Epidermal melanocyte (primary cell): ENCODE data around the gene GRAMD1B.
"Not testable (repeated sequence)": the region's sequence is repeated elsewhere in the genome, so short reads cannot be mapped to it uniquely, and the experiment has no call there.

Experiments used
- DNase-seq: peaks from one replicate; pipeline ENCODE4 v3.0.0; 2011; ENCODE audit warnings: low spot score; ENCODE audit not compliant: insufficient read length

GRAMD1B gene

DNA sequence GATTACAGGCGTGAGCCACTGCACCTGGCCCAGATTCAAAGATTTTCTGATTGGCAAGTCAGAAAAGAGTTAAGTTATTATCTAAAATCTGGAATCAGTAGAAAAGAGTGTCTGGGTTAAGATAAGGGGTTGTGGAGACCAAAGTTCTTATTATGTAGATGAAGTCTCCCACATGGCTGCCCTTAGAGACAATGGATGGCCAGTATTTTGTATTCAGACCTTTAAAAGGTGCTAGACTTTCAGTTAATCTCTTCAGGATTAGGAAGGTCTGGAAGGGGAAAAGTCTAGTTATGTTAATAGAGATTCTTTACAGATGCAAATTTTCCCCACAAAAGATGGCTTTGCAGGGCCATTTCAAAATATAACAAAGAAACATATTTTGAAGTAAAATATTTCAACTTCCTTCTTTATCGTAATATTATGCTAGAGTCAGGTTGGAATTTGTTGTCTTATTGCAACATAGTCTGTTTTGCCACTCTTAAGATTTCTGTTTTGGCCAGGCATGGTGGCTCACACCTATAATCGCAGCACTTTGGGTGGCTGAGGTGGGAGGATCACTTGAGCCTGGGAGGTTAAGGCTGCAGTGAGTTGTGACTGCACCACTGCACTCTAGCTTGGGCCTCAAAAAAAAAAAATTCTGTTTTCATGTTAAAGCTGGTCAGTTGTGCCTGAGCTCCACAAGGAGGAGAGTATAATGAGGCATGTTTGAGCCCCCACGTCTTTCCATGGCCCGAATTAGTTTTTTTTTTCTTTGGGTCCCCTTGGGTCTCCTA is 14.0 kb downstream of the GRAMD1B start:
- no peak for DNase-seq

DNA sequence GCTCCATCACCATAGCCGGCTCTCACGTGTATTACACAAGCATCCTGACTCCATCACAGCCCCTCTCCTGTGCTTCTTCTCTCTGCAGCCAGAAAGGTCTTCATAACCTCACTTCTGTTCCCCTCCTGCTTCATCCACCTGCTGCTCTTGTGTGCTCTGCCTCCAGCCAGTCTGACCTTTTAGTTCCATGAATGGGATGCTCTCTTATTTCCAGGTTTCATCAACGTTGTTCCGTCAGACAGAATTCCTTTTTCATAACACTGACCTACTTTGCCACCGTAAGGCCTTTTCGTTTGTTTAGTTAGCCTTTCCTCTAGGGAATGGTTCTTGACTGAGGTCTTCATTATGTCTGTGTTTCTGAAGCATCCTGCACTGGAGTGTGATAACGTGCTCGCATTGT is 18.8 kb downstream of the GRAMD1B start:
- DNase-seq: no peak

DNA sequence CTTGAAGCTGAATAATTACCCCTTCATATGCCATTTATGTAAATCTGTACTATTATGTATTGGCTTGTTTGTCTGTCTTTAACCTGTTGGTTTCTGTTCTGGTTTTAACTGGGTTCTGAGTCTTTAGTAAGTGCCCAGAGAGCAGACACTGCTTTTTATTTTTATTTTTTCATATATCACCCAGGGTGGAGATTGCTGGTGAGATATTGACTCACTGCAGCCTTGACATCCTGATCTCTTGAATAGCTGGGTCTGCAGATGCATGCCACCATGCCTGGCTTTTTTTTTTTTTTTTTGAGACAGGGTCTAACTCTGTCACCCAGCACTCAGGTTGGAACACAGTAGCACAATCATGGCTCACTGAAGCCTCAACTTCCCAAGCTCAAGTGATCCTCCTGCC is 19.4 kb downstream of the GRAMD1B start:
- DNase-seq: no peak

DNA sequence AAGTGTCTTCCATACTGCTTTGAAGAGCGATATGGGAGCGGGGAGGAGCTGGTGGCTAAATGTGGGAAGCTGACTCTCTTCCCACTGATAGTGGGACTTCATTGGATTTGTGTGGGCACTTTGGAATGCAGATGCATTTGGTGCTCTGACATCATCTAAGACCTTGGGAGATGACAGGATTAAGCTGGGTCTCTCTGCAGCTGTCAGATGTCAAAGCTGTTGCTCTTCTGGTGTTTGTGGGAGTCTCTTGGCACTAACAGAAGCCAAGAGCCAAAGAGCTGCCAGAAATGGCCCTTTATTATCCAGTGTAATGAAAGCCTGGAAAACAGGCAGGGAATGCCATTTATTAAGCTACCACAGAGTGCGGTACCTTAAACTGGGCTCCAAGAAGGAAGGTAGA is 20.6 kb downstream of the GRAMD1B start:
- no peak for DNase-seq

DNA sequence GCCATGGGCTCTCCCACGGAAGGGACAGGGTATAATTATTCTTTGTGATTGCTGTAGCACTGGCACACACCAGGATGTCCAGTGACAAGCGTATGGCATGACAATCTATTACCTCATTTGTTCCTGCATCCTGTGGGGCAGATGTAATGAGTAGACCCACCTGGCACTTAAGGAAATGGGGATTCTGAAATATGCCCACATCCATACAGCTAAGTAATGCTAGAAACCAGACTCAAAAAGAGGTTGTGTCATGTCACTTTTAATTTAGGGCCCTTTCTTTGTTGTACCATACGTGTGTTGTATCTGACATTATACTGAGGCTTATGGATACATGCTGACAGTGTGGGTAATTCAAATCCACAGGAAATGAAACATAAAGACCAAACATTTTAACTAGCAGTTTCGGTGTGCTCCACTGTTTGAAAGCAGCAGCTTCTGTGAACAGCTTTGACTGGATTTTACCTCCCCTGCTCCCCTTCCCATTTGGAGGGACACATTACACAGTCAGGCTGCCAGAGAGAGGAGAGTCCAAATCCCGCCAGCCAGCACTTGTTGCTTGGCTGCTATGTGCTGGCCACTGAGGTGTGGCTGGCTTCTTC is 21.2 kb downstream of the GRAMD1B start:
- DNase-seq: no peak

DNA sequence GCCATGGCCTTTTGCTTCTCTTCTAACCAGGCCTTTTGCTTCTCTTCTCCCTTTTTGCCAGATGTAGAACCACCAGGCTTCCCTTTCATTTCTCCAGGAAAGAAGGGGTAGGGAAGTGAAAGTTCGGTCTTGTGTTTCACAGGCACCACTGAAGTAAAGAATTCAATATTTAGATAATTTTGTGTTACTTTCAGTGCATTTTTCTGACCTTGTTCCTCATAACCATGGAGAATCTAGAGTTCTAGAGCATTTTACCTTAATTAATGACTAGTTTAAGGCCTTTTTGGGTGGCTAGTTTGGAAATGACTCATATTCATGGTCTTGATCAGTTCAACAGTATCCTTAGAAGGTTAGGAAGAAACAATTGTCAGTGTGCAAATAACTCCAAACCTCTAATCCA is 22.7 kb downstream of the GRAMD1B start:
- DNase-seq: no peak

DNA sequence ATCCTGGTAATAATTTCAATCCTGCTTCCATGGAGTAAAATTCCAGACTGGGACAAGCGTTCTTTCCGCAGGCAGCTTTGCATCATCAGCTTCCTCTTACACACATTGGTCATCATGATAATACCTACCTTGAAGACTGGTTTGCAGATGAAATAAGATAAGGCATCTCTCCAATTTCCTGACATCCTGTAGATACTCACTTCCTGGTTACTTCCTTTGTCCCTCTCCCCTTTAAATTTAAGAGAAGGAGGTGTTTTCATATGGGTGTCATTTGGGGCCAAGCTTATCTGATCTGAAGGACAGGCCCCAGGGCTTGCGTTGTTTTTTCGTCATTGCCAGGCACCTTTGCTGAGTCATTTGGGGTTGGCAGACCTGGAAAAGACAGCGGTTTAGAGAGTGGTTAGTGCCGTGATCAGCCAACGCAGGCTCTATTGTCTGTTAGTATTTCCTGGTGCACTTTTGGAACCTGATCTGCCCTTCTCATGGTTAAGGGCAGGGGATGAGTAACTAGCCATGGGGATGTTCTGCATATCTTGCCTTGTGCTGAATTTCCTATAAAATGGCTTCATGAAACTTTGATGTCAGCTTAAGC is 24.1 kb downstream of the GRAMD1B start:
- no peak for DNase-seq

DNA sequence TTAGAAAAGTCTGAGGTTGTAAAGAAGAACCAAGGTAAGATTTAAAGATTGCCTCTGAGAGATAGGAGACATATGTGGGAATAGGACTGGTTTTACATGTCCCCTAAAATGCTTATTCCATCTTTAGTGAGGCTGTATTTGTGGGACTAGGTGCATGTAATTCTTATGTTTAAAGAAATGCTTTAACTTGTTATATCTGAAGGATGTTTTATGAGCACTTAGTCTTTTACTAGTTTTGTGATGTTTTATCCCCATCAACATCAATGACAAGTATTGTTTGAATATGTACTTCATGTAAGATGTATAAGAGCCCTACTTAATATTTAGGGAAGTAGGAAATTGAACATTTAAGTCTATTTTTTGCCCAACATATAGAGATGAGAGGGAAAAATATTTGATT is 24.7 kb downstream of the GRAMD1B start:
- no peak for DNase-seq

DNA sequence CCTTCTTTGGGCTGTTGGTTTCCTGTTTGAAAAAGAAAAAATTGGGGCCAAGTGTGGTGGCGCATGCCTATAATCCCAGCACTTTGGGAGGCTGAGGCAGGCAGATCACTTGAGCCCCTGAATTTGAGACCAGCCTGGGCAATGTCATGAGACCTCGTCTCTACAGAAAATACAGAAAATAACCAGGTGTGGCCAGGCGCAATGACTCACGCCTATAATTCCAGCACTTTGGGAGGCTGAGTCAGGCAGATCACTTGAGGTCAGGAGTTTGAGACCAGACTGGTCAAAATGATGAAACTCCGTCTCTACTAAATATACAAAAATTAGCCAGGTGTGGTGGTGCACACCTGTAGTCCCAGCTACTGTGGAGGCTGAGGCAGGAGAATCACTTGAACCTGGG is 26.4 kb downstream of the GRAMD1B start:
- DNase-seq: not testable (repeated sequence)

DNA sequence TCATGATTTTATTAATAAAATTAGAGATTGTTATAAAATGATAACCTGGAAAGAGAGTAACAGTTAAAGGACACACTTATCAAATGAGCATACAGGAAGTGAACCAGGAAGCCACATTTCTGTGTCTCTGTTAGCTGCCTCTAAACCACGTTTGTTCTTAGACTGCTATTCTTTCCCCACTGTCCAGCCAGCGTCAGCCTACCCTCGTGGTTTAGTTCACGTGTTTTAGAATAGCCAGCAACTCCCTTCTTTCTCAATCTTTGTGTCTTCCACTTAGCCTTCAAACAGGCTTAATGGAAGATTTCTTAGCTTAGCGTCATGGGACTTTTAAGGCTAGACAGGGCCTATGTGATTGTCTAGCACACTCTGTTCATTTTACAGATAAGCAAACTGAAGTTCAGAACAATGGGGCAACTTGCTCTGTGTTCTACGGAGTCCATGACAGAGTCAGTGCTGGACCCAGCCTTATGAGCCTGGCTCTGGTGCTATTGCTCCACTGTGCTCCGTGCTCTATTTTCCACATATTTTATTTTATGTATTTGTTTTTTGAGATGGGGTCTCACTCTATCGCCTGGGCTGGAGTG is 27.2 kb downstream of the GRAMD1B start:
- no peak for DNase-seq

DNA sequence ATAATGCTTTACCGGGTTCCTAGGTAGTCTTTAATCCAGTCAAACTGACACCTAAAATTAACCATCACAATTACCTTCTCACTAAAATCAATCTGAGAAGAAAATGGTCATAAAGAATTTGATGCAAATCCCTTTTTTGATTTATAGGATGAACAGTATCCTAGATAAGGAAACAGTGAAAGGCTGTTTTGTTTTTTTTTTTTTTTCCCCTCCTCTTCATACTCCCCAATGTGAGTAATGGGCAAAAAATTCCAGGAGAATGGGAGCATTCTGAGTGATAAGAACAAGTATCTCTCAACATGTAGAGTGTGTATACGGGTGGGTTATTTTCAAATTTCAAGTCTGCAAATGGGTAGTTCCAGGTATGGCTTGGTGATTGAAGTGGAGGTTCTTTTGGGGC is 28.4 kb downstream of the GRAMD1B start:
- DNase-seq: no peak

DNA sequence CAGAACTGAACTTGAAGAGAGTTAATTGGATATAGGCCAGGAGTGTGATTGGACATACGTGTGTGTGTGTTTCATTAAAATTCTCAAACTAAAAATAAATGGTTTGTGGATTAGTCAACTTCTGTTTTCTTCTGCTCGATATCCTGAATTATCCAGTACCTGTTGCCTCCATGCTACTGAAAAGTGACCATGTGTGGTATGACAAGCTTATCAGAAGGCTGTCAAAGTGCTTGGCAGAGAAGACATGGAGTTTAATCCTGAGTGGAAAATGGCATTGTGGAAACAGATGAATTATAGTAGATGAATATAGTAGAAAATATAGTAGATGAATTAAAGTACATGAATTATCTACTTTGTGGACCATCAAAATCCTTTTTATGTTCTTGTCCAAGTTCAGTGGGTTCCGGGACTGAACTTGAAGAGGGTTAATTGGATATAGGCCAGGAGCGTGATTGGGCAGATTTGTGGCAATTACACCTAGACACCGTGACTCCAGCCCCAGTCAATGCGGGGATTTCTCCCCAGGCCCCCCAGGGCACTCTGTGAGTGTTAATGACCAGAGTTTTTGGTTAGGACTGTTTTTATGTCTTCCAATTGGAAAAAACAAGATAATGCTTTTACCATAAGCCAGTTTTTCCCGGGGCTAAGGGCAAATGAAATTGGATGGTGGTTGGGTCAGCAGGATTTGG is 30.1 kb downstream of the GRAMD1B start:
- DNase-seq: no peak

DNA sequence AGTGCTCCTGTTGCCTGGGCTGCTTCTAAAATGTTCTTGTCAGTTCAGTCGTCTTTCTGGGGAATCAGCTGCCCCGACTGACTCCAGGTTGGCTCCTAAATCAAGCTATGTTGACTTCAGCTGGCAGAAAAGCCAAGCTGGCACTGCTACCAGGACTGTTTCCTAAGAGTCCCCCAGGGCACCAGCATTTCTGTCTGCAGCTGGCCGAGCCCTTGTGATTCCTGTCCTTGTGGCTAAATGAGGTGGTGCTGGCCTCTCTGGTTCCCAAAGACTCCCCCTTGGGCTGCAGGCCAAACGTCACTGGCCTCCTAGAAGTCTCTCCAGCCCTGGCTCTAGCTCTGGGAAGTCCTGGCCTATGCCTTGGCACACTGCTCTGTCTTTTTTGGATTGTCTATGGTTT is 31.1 kb downstream of the GRAMD1B start:
- DNase-seq: no peak

DNA sequence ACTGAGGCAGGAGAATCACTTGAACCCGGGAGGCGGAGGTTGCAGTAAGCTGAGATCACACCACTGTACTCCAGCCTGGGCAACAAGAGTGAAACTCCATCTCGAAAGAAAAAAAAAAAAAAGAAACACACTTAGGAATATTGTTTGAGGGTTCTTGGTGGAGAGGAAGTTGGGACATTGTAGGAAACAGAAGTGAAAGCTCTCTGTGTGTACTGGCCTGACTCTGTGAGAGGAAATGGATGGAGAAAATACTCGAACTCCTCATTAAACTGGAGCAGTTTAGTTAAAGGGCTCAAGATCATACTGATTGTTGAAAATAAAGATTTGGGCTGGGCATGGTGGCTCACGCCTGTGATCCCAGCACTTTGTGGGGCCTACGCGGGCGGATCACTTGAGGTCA is 35.6 kb downstream of the GRAMD1B start:
- not testable (repeated sequence) for DNase-seq

DNA sequence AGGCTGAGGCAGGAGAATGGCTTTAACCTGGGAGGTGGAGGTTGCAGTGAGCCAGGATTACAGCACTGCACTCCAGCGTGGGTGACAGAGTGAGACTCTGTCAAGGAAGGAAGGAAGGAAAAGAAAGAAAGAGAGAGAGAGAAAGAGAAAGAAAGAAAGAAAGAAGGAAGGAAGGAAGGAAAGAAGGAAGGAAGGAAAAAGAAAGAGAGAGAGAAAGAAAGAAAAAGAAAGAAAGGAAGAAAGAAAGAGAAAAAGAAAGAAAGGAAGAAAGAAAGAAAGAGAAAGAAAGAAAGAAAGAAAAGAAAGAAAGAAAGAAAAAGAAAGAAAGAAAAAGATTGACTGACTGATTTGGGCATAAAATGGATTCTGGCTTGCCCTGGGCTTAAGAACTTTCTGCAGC is 36.1 kb downstream of the GRAMD1B start:
- DNase-seq: not testable (repeated sequence)

DNA sequence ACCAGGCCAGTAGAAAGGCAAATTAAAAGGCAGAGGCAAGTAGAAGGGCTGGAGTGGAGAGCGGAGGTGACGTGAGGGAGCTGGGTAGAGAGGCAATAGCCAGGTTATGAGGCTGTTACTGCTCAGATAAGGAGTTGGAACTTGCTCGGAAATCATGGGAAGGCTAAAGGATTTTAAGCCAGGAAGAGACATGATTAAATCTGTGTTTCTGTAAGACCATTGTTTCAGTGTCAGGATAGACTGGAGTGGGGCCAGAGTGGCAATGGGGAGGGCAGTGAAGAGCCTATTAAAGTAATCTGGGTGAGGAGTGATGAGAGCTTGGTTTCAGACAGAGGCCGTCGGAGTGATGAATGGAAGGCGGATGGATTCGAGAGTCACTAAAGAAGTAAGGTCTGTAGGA is 39.0 kb downstream of the GRAMD1B start:
- DNase-seq: no peak

DNA sequence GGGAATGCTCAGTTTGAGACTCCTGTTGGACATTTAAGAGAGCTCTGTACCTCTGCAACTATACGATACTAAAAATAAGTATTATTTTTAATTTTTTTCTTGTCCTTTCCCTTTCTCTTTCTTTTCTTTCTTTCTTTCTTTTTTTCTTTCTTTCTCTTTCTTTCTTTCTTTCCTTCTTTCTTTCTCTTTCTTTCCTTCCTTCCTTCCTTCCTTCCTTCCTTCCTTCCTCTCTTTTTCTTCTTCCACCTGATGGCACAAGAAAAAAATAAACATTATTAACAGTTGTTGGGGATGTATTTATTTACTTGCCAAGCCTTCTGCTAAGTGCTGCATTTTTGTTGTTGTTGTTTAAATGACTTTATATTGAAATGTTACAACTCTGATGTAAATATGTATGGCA is 39.5 kb downstream of the GRAMD1B start:
- no peak for DNase-seq

DNA sequence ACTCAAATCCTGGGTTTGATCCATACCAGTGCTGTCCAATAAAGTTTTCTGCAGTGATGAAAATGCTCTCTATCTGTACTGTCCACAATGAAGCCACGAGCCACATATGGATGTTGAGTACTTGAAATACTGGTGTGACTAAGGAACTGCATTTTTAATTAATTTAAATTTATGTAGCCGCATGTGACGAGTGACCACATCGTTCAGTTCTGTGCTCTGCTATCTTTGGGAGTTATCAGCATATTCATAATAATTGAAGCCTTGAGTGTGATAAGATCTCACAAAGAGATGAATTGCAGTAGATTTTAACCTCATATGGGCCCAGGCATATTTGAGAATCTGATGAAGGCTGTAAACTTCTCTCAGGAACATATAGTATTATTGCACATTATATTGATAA is 40.8 kb downstream of the GRAMD1B start:
- no peak for DNase-seq

DNA sequence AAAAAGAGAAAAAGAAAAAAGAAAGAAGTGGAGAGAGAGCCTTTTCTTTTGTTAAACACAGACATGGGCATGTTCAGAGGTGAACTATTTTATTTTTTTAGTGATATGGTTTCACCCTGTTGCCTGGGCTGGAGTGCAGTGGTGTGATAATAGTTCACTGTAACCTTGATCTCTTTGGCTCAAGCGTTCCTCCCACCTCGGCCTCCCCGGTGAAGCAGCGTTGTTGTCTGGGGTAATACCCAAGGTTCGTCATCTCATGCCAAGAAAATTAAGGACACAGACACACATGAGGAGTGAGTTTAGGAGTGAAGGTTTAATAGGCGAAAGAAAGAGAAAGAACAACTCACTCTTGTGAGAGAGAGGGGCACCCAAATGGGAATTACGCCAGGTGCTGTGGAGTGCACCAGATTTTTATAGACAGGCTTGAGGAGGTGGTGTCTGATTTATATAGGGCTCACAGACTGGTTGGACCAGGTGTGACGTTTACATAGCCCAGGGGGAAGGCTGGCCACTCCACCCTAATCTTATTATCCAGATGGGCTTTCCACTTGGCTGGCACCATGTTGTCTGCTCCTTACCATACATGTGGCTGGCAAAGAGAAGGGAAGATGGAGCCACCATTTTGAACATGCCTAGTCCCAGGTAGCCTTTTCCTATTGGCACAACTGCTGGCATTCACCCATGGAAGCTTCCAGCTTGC is 42.3 kb downstream of the GRAMD1B start:
- no peak for DNase-seq

DNA sequence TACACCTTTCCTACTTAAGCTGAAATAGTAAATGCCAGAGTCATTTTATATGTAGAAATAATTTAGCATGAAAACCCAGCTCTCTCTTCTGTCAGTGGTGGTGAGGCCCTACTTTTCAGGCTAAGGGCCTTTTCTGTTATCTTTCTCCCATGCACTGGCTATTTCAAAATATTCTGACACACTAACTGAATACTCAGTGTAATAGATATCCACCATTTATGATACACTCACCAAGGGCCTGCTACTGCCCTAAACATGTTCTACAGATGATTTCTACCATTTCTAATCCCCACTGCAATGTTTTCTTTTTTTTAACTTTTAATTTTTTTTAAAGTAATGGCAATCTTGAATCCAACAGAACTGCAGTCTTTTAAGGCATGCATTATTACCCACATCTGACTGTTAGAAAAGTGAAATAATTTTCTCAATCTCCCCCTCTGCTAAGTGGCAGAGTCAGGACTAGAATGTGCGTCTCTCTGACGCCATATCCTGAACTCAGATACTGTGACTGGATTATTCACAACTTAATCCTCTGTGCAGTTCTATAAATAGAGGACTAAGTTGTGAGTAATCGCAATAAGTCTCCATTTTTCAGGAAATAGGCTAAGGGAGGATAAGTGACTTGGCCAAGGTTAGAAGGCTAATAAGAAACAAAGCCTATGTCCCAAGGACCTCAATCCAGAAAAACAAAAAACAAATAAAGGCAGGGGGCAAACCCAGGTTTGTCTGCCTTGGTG is 44.0 kb downstream of the GRAMD1B start:
- no peak for DNase-seq

DNA sequence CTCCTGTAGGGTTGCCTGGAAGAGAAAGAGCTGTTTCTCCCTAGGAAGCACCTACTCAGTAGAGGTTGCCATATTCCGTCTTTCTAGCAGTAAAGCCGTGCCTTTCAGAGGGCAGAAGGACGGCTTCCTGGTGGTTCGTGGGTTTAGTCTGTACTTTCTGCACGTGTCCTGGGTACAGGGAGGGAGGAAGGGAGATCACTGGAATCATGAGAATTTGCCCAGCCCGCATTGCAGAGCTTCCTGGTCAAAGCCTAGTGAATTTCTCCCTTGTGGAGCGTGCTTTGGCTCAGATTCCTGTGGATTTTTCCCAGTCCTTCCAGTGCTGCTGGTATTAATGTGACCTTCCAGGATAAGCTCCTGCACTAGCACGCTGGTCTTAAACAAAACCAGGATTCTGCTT is 44.9 kb downstream of the GRAMD1B start:
- no peak for DNase-seq
